DMS 273 treated with DMSO at 0.1 percent for 48 hours (cell line): ENCODE results near the gene GALNT10.

Source experiments
- DNase-seq: peaks from one replicate; lab custom pipeline; 2025; lab: John Stamatoyannopoulos, UW

GALNT10 gene

GRCh38 chr5:154295551-154295950, 105.0 kb downstream of the GALNT10 start:
- no peak for DNase-seq

GRCh38 chr5:154296525-154297159, 106.1 kb downstream of the GALNT10 start:
- no peak for DNase-seq

GRCh38 chr5:154298065-154298464, 107.5 kb downstream of the GALNT10 start:
- DNase-seq: no peak

- no peak for DNase-seq
These were observed 109.8 kb downstream of the GALNT10 start for GRCh38 chr5:154300207-154300883.

GRCh38 chr5:154301726-154302125, 111.2 kb downstream of the GALNT10 start:
- no peak for DNase-seq

DNA sequence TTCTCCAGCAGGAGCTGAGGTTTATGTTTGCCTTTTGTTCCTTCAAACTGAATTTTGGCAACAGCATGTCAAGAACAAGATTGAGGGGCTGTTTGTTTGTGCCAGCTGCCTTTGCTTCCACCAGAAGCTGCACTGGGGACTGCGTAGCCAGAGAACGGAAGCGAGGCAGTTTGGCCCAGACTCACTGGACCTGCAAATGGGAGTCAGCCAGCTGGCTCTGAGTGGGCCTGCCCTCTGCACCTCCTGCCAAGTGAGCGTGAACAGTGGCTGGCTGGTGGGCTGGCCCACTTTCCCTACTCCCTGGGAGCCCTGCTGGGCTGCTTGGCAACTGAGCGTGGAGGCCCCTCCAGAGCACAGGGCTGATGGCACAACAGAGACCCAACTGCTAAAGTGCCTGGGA, 111.6 kb downstream of the GALNT10 start:
- peak; percentile 51 for DNase-seq

GRCh38 chr5:154303133-154303532, 112.6 kb downstream of the GALNT10 start:
- no peak for DNase-seq

DNA sequence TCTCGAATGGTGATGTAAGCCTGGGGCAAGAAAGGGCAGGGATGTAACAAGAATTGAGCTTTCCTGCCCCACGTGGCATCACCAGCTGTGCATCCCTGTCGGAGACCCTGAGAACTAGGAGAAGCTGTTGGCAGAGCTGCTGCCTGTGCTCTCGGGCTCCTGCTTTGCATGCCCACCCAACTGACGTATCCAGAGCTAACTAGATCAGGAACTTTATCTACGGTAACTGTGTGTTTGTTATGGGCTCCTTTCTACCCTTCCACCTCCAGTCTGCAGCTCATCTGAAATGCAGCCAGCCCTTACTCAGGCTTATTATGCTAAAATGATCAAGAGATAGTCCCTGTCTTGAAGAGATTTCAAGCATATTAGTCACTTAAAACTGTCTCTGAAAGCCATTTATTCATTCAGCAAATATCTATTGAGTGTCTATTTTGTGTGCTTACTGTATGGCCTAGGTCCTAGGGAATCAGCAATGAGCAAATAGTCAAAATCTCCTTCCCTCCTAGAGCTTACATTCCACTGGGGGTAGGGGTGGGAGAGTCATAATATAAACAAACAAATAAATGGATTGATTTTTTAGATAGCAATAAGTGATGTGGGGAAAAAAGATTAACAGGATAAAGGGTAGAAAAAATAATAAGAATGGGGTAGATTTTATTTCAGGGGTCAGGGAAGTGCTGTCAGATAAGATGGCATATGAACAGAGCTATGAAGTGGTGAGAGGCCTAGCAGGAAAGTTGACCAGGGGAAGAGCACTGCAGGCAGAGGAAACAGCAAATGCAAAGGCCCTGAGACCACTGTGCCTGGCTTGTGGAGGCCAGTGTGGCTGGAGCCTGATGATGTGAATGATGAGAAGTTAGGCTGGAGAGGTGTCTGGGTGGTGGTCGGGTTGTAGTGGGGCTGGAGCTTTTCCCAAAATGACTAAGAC, 118.2 kb downstream of the GALNT10 start:
- no peak for DNase-seq

DNA sequence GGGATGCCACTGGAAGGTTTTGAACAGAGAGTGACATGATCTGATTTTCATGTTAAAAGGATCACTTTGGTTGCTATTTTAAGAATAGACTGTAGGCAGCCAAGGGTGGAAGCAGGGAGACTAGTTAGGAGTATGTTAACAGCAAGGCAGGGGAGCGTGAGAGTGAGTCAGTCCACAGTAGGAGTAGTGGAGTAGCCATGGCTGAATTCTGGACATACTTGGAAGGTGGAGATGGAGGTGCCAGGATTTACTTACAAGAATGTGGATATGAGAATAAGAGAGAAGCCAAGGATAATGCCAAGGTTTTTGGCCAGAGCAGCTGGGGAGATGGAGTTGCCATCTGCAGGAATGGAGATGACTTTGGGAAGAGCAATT, 118.8 kb downstream of the GALNT10 start:
- DNase-seq: no peak

DNA sequence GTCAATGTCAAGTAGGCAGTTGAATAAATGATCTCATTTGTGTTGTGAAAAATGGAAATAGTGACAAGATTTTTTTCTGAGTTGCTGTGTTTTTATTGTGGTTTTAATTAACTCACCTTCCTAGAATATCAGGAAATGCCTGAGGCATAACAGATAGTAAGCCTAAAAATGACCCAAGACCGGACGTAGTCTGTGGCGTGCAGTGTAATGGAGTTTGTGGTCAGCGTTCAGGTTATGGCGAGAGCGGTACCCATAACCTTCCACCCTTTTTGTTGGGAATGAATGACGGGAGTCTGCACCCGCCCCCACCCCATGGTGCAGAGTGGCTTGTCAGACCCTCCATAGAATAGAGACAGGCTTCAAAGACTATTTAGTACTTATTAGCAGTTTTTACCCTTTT, 119.3 kb downstream of the GALNT10 start:
- DNase-seq: no peak

DNA sequence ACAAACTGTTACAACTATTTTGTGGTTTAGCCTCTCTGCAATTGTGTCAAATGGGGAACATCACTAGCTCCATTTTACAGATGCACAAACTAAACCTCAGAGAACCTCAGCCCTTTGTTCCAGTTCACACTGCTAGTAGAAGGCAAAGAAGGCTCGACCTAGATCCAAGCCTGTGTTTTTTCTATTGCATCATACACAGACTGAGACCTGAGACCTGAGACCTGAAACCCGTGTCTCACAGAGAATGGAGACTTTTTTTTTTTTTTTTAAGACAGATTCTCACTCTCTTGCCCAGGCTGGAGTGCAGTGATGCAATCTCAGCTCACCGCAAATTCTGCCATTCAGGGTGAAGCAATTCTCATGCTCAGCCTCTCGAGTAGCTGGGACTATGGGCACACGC, 120.8 kb downstream of the GALNT10 start:
- DNase-seq: no peak

DNA sequence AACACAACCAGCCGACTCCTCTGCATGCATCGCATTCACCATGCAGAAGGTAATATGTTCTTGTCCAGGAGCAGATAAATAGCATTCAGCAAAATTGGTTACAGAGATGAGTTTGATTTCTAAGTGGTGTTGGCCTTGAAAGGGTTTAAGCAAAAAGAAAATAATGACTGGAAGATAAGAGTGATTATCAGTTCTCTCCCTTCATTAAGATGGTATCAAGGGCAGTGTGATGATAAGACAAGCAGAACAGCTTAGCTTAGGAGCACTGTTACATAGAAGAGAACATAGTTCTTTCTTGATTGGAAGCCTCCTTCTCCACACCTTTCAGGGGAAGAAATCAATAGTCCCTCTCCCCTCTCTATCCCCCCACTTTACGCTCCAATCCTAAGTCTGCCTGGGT, 121.5 kb downstream of the GALNT10 start:
- DNase-seq: no peak

DNA sequence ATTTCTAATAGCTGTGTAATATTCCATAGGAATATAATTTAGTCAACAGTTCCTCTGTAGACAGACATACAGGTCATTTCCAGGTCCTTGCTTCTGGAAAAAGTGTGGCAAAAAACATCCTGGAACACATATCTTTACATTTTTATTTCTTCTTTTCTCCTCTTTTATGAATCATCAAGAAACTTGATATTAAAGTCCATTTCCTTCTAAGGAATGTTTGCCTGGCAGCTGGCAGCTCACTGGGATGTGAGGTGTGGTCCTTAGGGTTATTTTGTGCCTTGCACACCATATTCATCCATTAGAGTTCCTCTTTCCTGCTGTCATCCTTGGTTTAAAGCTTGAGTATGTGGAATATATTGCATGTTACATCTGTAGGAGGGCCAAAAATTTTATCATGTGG, 122.0 kb downstream of the GALNT10 start:
- DNase-seq: no peak

DNA sequence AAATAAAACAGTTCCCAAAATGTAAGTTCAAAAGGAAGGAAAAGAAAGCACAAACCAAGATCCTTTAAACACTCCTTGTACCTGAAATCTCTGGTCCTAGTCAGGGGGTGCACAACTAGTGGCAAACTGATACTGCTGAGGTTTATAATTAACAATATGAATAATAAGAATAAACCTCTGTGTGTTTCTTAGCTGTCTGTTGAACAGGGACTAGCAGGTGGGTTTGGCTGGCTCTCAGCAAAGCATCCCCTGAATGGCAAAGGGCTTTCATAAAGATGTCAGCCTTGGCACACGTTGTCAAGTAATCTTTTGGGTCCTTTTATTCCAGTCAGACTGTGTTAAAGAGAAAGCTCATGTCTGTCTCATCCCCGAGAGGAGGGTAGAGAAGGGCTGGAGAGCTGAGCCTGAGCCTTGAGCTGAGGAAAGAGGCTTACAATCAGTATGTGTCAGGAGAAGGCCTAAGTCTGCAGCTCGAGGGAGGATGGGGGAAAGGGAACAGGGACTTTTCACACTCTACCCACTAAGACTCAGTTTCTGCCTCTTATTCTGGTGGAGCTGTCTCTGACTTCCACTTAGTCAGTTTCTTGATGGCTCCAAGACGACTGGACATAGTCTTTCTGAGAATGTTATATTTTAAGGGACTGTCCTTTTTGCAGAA, 123.0 kb downstream of the GALNT10 start:
- no peak for DNase-seq

DNA sequence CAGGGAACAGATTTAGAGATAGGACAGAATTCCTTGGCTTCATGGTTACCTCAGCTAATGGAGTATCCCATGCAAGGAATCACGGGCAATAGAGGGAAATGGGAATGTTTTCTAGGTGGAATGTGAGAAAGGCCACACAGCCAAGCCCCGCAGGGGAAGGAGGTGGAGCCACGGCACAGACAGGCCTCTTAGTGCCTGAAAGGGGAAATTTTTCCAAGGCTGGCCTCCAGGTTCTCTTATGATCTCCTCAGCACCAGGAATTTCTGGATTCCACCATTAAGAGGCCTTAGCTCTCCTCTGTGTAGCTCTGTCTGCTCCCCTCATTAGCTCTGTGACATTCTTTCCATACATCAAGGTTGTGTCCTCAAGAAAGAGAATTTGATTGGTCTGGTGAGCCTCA, 124.7 kb downstream of the GALNT10 start:
- no peak for DNase-seq

GRCh38 chr5:154315756-154316155, 125.2 kb downstream of the GALNT10 start:
- no peak for DNase-seq

DNA sequence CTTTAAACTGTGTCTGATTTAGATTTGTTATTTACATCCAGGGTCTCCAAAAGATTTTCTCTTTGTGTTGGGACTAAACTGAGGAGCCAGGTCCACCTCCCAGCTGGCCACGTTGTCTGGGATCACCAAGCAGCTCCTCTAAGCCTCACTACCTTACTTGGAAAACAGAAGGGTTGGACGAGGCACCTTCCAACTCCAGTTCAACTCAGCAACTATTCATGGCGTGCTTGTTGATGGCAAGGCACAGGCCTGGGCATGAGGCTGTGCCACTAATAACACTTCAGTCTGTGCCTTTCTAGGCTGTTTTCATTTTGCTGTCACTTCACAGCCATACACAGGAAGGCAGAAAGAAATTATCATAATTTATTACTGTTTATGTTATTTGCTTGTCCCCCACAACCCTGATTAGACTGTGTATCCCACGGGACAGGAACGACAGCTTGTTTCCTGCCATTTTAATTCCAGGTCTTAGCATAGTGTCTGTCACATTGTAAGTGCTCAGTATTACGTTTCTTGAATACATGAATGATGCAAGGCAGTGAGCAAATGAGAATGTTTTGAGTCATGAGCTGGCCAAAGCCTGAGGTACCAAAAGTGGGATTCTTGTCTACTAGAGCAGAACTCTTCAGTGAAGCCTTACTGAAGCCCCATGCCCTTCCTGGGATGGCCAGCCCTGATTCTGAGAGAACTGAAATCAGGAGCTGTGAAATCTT, 125.8 kb downstream of the GALNT10 start:
- no peak for DNase-seq

GRCh38 chr5:154317916-154318315, 127.4 kb downstream of the GALNT10 start:
- DNase-seq: no peak

DNA sequence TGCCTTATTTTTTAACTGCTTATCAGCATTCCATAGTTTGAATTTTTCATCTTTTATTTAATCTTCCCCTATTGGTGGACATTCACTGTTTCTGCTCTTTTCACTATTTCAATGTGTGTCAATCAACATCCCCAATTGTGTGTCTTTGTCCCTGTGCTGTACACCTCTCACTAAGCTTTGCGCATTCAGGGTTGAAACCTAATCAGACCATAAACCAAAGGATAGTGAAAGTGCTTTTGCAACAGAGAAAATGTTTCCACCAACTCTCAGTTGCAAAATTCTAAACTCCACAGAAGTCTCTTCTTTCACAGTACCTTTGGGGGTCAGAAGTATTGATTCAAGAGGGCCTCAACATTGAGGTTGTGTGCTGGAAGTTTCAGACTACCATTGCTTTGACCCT, 128.2 kb downstream of the GALNT10 start:
- DNase-seq: no peak

GRCh38 chr5:154319736-154320135, 129.2 kb downstream of the GALNT10 start:
- DNase-seq: no peak

DNA sequence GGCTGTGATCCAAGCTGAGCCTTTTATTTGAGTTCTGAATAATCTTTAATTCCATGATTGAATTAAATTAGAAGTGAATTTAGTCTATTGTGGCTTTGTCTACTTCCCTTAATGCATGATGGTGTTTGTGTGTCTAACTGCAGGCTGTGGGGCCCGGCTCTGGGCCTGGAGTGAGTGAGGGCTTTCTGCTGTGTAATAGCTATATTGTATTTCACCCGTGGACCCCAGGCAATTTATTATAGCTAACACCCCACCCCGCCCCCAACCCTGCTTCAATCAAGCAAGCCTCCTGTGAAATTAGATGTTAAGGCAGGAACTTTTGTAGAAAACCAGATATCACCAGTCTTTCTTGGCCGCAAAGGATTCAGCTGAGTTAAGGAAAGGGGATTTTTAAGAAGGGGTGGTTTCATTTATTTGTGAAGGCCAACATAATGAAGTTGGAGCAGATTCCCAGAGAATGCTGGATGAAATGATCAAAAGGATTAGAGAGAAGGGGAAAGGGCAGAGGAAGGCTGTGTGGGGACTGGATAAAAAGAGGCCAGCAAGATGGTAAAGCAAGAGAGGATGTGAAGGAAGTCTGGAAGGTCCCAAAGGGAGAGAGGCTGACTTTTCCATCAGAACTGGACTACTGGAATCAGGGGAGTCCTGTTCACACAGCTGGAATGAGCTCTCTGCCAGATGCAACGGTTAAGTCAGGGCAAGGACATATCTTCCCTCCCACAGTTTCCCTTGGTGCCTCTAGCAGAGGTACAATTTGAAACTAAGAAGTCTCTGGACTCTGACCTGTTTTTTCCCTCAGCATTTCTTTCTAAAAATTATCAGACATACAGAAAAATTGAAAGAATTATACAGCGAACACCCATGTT, 129.9 kb downstream of the GALNT10 start:
- DNase-seq: no peak
